ENCODE measurements around the gene FLOT1. TPM values are rescaled to one million over a fixed set of nuclear protein-coding genes. Genes with fewer than 3 reads are reported as not detected.
A peak's percentile ranks its signal among the peaks of the same experiment; 100 is the strongest.

Gene FLOT1
- total RNA-seq, 1 experiment from 2014 or later, result 116 TPM

- TF ChIP-seq CTCF (conservative IDR thresholded peaks at IDR 0.05; ENCODE audit: low read depth, low read length) (no peak), EZH2 (IDR thresholded peaks at IDR 0.05; ENCODE audit: borderline replicate concordance, low read depth, low read length, poor library complexity, severe bottlenecking) (no peak)
- POLR2A ChIA-PET (ENCODE audit: low non-redundant PET), result no interaction called here
- Histone ChIP-seq H3K9me3 (ENCODE audit: low read depth, low read length, poor library complexity, severe bottlenecking) (no peaks in the 10 kb centered on the region), H3K36me3 (ENCODE audit: insufficient read depth, low read length, poor library complexity, severe bottlenecking) (no peaks in the 10 kb centered on the region), H3K4me3 (ENCODE audit: low read depth, low read length, poor library complexity, severe bottlenecking) (no peak overlapping the region), H3K4me1 (ENCODE audit: insufficient read depth, low read length, poor library complexity, severe bottlenecking) (peaks cover 17% of the 10 kb centered on the region), H3K27ac (ENCODE audit: low read depth, low read length, poor library complexity, severe bottlenecking) (peak overlapping the region; percentile 52), H3K27me3 (replicated peaks; ENCODE audit: insufficient read depth, low read depth, low read length, poor library complexity) (no peaks in the 10 kb centered on the region)
- CTCF ChIA-PET, result no interaction called here
- intact Hi-C loops (cut with micrococcal nuclease; ENCODE audit: unreplicated experiment), result no loop called here
- no peak for DNase-seq (ENCODE audit: low spot score)
- BruUV-seq (replicated peaks), result no TSS peak
These were observed 27.5 kb upstream of the FLOT1 start for GRCh38 chr6:30769853-30770524.

GRCh38 chr6:30769088-30769852 is 26.8 kb upstream of the FLOT1 start:
- TF ChIP-seq CTCF (conservative IDR thresholded peaks at IDR 0.05; ENCODE audit: low read depth, low read length) (no peak), EZH2 (IDR thresholded peaks at IDR 0.05; ENCODE audit: borderline replicate concordance, low read depth, low read length, poor library complexity, severe bottlenecking) (no peak)
- ChIA-PET POLR2A (ENCODE audit: low non-redundant PET) (interaction anchor here (0.6 to 0.7 kb wide), 2 partner anchors 10 to 38 kb away, joined by 3 read pairs; no protein-coding TSS in a partner anchor), CTCF (no interaction called here)
- Histone ChIP-seq H3K36me3 (ENCODE audit: insufficient read depth, low read length, poor library complexity, severe bottlenecking) (no peaks in the 10 kb centered on the region), H3K4me3 (ENCODE audit: low read depth, low read length, poor library complexity, severe bottlenecking) (no peak overlapping the region), H3K4me1 (ENCODE audit: insufficient read depth, low read length, poor library complexity, severe bottlenecking) (peaks cover 24% of the 10 kb centered on the region), H3K27ac (ENCODE audit: low read depth, low read length, poor library complexity, severe bottlenecking) (peak overlapping the region; percentile 52), H3K27me3 (replicated peaks; ENCODE audit: insufficient read depth, low read depth, low read length, poor library complexity) (no peaks in the 10 kb centered on the region), H3K9me3 (ENCODE audit: low read depth, low read length, poor library complexity, severe bottlenecking) (no peaks in the 10 kb centered on the region)
- peak; percentile 75 for DNase-seq (ENCODE audit: low spot score)
- TSS peak; percentile 78 for BruUV-seq (replicated peaks)
- intact Hi-C loops (cut with micrococcal nuclease; ENCODE audit: unreplicated experiment), result no loop called here

GRCh38 chr6:30768634-30769087 is 26.2 kb upstream of the FLOT1 start:
- Histone ChIP-seq H3K36me3 (ENCODE audit: insufficient read depth, low read length, poor library complexity, severe bottlenecking) (no peaks in the 10 kb centered on the region), H3K27me3 (replicated peaks; ENCODE audit: insufficient read depth, low read depth, low read length, poor library complexity) (no peaks in the 10 kb centered on the region), H3K27ac (ENCODE audit: low read depth, low read length, poor library complexity, severe bottlenecking) (no peak overlapping the region), H3K4me3 (ENCODE audit: low read depth, low read length, poor library complexity, severe bottlenecking) (no peak overlapping the region), H3K9me3 (ENCODE audit: low read depth, low read length, poor library complexity, severe bottlenecking) (no peaks in the 10 kb centered on the region), H3K4me1 (ENCODE audit: insufficient read depth, low read length, poor library complexity, severe bottlenecking) (peaks cover 30% of the 10 kb centered on the region)
- BruUV-seq (replicated peaks), result no TSS peak
- DNase-seq (ENCODE audit: low spot score), result no peak
- CTCF ChIA-PET, result no interaction called here
- TF ChIP-seq CTCF (conservative IDR thresholded peaks at IDR 0.05; ENCODE audit: low read depth, low read length) (no peak), EZH2 (IDR thresholded peaks at IDR 0.05; ENCODE audit: borderline replicate concordance, low read depth, low read length, poor library complexity, severe bottlenecking) (no peak)
- intact Hi-C loops (cut with micrococcal nuclease; ENCODE audit: unreplicated experiment), result no loop called here
- POLR2A ChIA-PET (ENCODE audit: low non-redundant PET), result interaction anchor here (0.7 kb wide), 1 partner anchor 11 kb away, joined by 3 read pairs; no protein-coding TSS in a partner anchor
